GM18520 (cell line): ENCODE results near the gene SDS.

Experiments
- ATAC-seq: cut with Tn5 transposase; IDR thresholded peaks from one replicate; pipeline ENCODE4 v1.9.1; 2021; ENCODE audit not compliant: unreplicated experiment

SDS gene

DNA sequence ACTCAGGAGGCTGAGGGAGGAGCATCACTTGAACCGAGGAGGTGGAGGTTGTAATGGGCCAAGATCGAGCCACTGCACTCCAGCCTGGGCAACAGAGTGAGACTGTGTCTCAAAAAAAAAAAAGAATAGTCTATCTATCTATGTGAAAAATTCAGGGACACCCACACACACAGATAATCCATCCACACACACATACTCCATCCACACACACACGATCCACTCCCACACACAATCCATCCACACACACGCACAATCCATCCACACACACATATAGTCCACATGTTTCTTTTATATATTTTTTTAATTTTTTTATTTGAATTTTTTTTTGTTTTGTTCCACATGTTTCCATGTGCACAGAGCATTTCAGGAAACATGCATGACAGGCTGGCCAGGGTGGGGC, 3.3 kb downstream of the SDS start:
- ATAC-seq: no peak

DNA sequence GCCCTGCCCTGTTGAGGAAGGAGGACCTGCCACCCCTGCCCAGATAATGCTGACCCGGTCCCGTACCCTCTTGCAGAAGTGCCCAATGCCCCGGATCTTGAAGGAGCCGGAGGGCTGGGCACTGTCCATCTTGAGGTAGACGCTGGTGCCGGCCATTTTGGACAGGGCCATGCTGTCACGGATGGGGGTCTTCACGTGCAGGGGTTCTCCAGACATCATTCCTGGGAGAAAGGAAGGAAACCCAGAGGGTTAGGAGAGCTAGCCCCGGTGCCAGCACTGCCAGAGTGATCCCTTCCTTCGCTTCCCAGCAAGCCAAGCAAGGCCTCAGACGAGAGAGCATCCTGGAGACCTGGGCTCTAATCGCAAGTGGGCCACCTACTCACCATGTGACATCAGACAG, 4.2 kb downstream of the SDS start:
- ATAC-seq: no peak

DNA sequence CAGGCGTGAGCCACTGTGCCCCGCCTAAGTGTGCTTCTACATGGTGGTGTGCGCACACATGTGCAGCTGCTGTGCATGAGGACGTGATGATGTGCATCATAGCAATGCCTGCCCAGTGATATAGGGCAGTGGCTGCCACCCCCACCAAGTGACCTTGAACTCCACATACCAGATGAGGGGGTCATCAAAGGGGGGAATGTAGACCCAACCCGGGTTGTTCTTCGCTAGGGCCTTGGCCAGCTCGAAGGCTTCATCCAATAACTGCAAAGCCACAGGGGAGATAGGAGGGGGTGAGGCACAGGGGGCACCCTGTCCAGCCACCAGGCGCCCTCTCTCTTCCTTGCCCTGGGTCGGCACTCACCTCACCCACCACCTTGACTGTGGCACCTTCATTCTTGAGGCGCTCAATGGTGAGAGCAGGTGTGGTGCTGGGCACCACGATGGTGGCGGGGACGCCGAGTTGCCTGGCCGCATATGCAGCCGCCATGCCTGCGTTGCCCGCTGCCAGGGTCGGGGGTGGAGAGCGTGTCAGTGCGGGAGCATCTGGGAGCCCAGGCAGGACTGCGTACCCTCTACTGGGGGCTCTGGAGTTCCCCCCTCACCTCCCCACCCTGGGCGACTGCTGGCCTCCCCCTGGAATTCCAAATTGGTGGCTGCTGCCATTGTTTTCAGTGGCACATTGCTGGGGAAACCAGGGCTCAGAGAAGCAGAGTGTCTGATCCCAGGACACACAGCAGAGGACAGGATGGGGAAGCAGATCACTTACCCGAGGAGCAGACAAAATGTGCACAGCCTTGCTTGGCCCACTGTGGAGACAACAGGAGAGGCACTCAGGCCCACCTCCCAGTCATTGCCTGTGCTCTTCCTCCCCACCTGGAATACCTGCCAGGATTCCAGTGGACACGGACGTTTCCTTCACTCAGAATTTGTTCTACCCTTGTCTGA, 5.1 kb downstream of the SDS start:
- ATAC-seq: no peak

DNA sequence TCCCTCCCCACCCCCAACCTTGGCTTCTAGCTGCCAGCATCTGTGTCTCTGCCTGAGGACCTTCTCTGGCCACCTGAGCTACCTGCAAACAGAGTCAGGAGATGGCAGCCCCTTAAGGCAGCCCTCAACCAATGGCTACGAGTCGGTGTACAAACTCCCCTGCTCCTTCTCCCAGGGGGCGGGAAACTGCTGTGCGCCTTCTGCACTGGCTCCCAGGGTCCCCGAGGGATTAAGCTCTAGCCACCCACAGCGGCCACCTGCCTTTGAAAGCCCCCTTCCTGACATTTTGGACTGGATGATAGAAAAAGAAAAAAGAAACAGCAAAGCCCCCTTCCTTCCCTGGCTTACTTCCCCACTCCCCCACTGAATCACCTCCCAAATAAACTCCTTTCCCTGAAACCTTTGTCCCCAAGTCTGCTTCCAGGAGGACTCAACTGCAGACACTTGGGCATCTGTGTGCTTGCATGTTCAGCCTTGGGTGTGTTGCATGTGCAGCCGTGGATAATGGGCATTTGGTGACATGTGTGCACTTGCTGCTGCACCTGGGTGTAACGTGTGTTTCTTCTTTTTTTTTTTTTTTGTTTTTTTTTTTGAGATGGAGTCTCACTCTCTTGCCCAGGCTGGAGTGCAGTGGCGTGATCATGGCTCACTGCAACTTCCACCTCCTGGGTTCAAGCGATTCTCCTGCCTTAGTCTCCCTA, 6.0 kb downstream of the SDS start:
- no peak for ATAC-seq

DNA sequence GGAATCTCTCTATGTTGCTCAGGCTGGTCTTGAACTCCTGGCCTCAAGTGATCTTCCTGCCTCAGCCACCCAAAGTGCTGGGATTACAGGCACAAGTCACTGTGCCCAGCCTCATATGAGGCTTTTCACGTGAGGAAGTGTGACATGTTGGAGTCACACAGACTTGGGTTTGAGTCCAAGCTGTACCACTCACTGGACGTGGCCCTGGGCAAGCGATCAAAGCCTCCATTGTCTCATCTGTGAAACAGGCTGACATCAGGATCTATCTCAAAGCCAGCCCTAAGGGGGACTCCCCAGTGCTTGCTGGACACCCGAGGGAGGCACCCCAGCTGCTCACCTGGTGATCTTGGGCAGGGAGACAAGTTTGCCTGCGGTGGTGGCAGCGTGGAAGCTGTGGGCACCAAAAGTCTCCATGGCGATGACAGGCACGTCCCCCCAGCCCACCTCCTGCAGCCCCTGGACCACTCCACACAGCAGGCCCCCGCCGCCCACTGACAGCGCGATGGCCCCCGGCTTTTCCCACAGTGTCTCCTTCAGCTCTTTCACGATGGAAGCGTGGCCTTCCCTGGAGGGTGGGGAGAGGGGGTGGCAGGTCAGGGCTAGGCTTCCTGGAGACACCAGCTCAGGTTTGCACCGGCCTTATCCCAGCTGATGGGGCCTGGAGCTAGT, 6.7 kb downstream of the SDS start:
- no peak for ATAC-seq

DNA sequence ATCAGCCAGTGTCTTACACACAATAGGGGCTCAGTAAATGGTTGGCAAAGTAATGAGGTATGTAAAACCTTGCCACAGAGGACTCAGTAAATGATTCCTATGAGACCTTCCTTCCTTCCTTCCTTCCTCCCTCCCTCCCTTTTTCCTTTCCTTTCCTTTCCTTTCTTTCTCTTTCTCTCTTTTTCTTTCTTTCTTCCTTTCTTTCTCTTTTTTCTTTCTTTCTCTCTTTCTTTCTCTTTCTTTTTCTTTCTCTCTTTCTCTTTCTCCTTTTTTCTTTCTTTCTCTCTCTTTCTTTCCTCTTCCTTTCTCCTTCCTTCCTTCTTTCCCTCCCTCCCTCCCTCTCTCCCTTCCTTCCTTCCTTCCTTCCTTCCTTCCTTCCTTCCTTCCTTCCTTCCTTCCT, 7.5 kb downstream of the SDS start:
- ATAC-seq: no peak

DNA sequence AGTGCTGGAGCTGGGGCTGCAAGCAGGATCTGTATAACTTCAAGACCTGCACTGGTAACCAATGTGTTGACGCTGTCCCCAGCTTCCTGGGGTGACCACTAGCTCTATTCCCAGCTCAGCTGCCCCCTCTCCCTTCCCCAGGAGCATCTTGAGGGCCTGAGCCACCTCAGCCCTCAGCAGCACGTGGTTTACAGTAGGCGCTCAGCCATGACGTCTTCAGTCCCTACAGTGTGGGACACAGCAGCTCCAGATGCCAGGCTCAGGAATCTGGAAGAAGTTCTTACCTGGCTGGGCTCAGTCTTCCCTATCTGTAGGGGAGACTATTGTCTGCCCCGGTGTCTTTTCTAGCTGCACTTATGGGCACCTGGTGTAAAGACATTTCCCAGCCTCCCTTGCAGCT, 8.6 kb downstream of the SDS start:
- ATAC-seq: no peak

DNA sequence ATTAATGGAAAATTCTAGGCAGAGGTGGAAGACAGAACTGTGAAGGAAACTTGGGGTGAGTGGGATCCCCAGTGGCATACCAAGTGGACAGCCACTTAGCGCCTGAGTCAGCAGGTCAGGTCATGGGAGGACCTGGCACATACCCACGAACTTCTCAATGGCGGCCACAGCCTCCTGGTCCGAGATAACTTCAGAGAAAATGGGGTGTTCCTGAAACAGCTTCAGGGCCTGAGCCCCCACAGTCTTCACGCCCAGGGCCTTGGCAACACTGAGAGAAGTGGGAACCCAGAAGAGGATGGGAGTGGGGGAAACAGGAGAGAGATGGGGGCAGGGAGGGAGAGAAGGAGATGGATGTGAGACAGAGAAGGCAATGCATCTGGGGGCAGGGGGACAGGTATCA, 9.9 kb downstream of the SDS start:
- no peak for ATAC-seq

DNA sequence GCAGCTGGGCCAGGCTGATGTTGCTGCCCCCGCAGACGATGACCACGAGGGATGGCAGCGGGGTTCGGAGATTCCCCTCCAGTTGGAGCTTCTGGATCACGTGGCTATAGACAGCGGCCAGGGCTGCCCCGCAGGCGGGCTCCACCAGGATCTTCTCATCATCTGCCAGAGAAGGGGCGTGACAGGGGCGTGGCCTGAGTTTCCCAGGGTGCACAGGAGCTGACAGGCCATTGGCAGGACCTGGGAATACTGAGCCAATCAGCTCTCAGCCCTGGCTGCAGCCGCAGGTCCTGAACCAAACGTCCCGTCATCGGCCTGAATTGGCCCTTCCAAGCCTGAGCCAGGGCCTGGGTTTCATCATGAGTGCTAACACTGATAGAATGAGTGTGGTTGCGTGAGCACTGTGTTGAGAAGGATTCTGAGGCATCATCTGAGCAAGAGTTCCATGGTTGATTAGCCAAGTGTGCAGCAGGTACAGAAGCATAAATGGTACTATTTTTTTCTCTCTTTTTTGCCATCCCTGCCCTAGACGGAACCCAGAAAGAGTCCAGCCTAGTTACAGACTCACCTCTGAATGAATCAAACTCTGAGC, 10.6 kb downstream of the SDS start:
- ATAC-seq: no peak

DNA sequence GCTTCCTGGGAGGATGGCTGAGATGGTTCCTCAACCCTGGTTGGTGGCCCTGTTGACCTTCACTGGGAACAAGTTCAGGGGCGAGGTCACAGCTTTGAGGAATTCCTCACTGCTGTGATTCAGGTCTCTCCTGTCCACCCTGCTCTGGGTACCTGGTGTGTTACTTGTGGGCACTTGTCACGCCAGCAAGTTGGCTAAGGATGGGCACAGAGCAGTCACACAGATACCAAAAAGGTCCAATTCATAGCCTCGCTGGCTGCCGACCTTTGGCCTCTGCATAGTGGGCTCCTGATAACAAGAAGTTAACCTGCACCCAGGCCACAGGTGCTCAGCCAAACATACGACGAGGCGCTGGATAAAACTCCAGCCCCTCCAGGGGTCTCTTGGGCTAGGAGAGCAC, 11.2 kb downstream of the SDS start:
- ATAC-seq: no peak

DNA sequence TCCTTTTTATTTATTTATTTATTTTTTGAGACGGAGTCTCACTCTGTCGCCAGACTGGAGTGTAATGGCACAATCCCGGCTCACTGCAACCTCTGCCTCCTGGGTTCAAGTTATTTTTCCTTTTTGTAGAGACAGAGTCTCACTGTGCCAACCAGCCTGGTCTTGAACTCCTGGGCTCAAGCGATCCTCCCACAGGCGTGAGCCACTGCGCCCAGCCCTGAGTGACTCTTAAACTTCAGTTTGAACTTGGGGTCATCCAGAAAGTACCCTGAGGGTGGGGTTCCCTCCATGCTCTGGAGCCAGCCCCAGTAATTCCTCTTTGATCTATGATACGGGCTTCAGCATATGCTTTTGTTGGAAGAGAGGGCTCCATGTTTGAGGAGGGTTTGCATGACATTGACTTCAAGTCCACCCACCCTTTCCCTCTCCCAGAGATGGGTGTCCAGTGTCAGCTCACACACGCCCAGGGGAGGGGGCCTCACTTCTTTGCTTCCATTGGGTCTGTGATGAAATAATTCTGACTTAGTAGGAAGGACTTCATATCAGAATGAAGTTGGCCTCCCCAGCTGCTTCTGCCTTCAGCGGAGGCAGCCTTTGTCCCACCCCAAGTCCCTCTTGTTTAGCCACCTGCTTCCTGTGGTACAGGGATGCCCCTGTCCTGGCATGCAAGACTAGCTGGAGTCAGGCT, 11.9 kb downstream of the SDS start:
- no peak for ATAC-seq

DNA sequence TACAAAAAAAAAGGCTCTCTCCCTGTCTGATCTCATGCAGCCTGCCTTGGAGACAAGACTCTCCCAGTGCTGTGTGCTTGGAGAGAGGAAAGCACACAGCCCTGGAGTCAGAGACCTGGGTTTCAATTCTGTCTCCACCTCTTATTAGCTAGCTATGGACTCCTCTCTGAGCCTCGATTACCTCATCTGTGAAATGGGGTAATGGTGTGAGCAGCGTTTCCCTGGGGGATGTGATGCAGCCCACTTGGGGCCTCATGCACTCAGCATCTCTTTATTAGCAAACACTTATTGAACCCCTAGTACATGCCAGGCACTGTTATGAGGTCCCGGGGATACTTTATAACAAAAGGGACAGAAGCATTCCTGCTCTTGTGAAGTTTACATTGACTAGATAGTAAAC, 12.5 kb downstream of the SDS start:
- ATAC-seq: no peak

DNA sequence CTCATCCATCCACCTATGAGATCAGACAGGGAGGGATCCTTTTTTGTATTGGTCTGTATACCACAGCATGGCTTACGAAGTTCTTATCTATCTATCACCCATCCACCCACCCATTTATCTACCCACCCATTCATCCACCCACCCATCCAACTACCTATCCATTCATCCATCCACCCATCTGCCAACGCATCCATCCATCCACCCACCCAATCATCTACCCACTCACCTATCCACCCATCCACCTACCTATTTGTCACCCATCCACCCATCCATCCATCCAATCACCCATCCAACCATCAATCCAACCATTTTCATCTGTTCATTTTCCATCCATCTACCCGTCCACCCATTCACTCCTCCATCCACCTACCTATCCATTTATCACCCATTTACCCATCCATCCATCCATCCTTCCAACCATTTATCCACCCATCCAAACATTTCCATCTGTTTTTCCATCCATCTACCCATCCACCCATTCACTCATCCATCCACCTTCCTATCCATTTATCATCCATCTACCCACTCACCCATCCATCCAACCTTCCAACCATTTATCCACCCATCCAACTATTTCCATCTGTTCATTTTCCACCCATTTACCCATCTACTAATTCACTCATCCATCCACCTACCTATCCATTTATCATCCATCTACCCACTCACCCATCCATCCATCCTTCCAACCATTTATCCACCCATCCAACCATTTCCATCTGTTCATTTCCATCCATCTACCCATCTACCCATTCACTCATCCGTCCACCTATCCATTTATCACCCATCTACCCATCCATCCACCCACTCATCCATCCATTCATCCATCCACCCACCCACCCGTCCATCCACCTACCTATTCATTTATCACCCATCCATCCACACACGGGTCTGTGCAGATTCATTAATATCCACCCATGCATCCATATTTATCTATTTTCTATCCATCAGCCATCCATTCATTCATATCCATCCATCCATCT, 13.3 kb downstream of the SDS start:
- ATAC-seq: no peak

DNA sequence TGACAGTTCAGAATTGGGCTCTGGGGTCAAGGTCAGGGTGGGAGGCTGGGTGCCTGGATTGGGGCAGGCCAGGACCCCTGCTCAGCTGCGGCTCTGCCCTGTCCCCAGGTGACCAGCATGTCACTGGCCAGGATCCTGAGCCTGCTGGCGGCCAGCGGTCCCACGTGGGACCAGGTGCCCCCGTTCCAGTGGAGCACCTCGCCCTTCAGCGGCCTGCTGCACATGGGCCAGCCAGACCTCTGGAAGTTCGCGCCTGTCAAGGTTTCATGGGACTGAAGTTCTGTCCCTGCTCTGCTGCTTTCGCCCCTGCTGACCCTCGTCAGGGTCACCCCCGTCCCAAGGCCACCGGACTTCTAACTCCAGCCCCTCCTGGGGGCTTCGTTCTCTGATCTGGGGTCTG, 15.3 kb downstream of the SDS start:
- ATAC-seq: no peak

DNA sequence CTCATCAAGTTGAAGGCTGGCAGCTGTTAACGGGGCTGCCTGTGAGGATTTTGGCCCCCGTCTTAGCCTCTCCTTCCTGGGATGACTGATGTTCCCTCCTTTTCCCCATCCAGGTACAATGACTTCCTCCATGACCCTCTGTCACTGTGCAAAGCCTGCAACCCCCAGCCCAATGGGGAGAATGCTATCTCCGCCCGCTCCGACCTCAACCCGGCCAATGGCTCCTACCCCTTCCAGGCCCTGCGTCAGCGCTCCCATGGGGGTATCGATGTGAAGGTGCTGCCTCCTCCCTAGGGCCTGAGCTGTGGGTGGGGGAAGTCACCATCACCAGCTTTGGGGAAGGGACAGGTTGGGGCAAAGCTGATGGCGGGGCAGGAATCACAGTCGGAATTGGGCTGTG, 16.1 kb downstream of the SDS start:
- ATAC-seq: no peak

DNA sequence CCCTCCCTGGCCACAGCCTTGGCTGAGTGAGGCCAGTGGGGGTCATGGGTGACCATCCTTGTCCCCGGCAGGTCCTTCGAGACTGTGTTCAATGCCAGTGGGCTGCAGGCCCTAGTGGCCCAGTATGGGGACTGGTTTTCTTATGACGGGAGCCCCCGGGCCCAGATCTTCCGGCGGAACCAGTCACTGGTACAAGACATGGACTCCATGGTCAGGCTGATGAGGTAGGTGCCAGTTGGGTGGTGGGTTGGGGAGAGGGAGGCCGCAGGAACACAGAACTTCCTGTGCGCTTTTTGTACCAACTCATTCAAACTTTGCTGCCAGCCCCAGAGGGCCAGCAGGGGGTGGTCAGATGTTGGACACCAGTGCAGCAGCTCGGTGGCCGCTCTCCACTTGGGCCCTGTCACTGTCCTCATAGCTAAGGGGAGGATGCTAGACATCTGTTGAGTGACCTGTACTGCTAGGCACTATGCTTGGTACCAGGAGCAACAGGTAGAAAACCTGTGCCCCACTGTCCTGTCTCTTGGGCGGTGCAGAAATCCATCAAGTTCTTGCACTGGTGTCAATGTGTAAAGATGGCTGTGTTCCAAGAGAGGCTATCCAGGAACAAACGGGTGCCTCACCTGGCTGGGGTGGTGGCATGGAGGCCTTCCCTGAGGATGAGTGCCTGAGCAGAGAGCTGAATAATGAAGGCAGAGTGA, 16.7 kb downstream of the SDS start:
- ATAC-seq: no peak

DNA sequence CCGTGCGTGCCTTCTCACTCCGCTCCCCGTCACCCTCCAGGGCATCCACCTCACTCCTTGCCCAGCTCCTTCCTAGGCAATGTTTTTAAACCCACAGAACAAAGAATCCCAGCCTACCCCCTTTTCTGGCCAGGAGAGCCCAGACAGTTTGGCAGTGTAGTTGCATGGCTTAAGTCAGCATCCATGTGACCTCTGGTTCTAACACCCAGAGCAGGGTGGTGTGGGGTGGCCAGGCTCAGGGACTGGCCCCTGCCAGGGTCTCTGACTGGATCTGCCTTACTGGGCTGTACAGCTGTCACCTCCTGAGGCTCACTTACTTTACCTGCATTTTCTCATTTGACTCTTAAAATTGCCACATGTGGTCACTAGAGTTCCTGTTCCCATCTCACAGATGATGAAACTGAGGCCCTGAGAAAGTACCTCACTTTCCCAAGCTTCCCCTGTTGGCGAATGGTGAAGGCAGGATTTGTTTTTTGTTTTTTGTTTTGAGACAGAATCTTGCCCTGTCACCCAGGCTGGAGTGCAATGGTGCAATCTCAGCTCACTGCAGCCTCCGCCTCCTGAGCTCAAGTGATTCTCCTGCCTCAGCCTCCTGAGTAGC, 18.3 kb downstream of the SDS start:
- no peak for ATAC-seq

DNA sequence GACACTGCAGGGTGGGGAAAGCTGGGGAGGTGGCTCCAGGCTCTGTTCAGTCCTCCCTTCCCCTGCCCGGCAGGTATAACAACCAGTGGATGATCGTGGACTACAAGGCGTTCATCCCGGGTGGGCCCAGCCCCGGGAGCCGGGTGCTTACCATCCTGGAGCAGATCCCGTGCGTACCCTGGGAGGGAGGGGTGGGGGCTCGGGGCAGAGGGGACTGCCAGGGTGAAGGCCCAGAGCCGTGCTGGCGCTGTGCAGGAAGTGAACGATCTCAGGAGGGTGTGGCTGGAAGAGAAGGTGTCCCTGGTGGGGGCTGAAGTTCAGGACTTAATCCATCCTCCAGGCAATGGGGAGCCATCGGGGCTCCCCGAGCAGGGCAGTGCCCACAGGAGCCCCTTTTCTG, 18.9 kb downstream of the SDS start:
- ATAC-seq: no peak

DNA sequence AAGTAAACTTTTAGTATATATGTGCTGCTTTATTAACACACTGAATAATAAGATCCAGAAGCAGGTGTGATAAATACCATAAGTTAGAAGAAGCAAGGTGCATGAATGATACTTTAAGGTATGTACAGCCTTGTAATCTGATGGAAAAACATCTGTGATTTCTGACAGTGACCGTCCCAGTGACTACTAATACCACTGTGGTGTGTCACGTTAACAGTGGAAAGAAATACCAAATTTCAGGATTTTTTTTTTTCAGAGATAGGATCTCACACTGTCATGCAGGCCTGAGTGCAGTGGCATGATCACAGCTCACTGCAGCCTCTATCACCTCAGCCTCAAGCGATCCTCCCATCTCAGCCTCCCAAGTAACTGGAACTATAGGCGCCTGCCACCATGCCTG, 21.5 kb downstream of the SDS start:
- ATAC-seq: no peak
